ENCODE measurements around the gene LZTS3. TPM values are rescaled to one million over a fixed set of nuclear protein-coding genes. Genes with fewer than 3 reads are reported as not detected.
A peak's percentile ranks its signal among the peaks of the same experiment; 100 is the strongest.
"Not testable (repeated sequence)": the region's sequence is repeated elsewhere in the genome, so short reads cannot be mapped to it uniquely, and the experiment has no call there.

LZTS3 gene
- total RNA-seq, 2 donors from 2014 or later, result 3.1 to 3.5 TPM

GRCh38 chr20:3183896-3184612 lies 10.7 kb upstream of the LZTS3 start:
- Mint-ChIP-seq H3K4me1 (ENCODE audit: low read depth) (peaks cover under 1% of the 10 kb centered on the region), H3K9me3 (no peaks in the 10 kb centered on the region), H3K27me3 (ENCODE audit: low read depth) (no peaks in the 10 kb centered on the region), H3K27ac (no peak overlapping the region), H3K4me3 (no peak overlapping the region), H3K36me3 (ENCODE audit: insufficient read depth in 2 of 2) (no peaks in the 10 kb centered on the region)
- no peak for DNase-seq
- ATAC-seq (replicated peaks in 1 of 2), result no peak

DNA sequence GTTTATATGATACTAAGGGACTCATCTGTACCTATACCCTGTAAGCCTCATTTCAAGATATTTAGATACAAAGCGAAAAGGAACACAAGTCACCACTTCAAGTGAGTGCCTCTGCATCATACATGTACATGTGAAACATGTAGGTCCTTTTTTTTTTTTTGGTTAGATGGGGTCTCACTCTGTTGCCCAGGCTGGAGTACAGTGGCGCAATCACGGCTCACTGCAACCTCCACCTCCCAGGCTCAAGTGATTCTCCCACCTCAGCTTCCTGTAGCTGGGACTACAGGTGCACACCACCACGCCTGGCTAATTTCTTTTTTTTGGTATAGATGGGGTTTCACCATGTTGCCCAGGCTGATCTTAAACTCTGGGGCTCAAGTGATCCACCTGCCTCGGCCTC lies 9.1 kb upstream of the LZTS3 start:
- not testable (repeated sequence) for H3K4me3 Mint-ChIP-seq; ATAC-seq (replicated peaks in 1 of 2); H3K36me3 Mint-ChIP-seq (ENCODE audit: insufficient read depth in 2 of 2); H3K27me3 Mint-ChIP-seq (ENCODE audit: low read depth); DNase-seq; H3K9me3 Mint-ChIP-seq; H3K27ac Mint-ChIP-seq; H3K4me1 Mint-ChIP-seq (ENCODE audit: low read depth)

GRCh38 chr20:3181270-3181669 lies 7.9 kb upstream of the LZTS3 start:
- Mint-ChIP-seq H3K9me3 (no peaks in the 10 kb centered on the region), H3K27ac (no peak overlapping the region), H3K36me3 (ENCODE audit: insufficient read depth in 2 of 2) (no peaks in the 10 kb centered on the region), H3K4me3 (no peak overlapping the region), H3K4me1 (ENCODE audit: low read depth) (no peaks in the 10 kb centered on the region), H3K27me3 (ENCODE audit: low read depth) (no peaks in the 10 kb centered on the region)
- ATAC-seq (replicated peaks in 1 of 2) (no peak), DNase-seq (no peak)

GRCh38 chr20:3180319-3180718 lies 7.0 kb upstream of the LZTS3 start:
- no peak overlapping the region for H3K27ac Mint-ChIP-seq
- DNase-seq, result no peak
- no peak for ATAC-seq (replicated peaks in 1 of 2)
- no peaks in the 10 kb centered on the region for H3K4me1 Mint-ChIP-seq (ENCODE audit: low read depth)
- no peaks in the 10 kb centered on the region for H3K36me3 Mint-ChIP-seq (ENCODE audit: insufficient read depth in 2 of 2)
- H3K27me3 Mint-ChIP-seq (ENCODE audit: low read depth), result peaks cover 4% of the 10 kb centered on the region
- no peak overlapping the region for H3K4me3 Mint-ChIP-seq
- no peaks in the 10 kb centered on the region for H3K9me3 Mint-ChIP-seq

DNA sequence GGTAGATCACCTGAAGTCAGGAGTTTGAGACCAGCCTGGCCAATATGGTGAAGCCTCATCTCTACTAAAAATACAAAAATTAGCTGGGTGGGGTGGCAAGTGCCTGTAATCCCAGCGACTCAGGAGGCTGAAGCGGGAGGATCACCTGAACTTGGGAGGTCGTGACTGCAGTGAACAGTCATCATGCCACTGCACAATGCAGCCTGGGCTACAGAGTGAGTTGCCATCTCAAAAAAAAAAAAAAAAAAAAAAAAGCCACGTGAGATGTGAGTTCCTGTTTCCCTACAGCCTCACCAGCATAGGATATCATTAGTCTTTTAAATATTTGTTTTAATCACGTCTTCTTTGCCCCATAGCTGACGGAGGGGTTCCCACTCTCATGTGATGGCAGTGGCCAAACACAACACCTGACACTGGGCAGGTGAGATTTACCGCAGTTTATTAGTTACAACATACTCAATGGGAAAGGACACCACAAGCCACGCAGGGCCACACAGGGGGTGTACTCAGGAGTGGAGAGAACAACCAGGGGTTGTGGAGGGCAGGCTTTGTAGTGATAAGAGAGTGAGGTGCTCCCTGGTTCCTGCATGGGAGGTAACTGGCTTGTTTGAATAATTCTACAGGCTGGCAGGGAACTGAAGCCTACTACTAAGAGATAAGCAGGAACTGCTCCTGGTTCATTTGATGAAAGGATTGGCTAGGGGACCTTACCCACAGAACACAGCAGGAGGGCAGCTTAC lies 4.6 kb upstream of the LZTS3 start:
- peaks cover 14% of the 10 kb centered on the region for H3K27me3 Mint-ChIP-seq (ENCODE audit: low read depth)
- H3K9me3 Mint-ChIP-seq, result no peaks in the 10 kb centered on the region
- no peak overlapping the region for H3K4me3 Mint-ChIP-seq
- no peaks in the 10 kb centered on the region for H3K4me1 Mint-ChIP-seq (ENCODE audit: low read depth)
- ATAC-seq (replicated peaks in 1 of 2), result no peak
- no peaks in the 10 kb centered on the region for H3K36me3 Mint-ChIP-seq (ENCODE audit: insufficient read depth in 2 of 2)
- H3K27ac Mint-ChIP-seq, result no peak overlapping the region
- DNase-seq, result no peak

DNA sequence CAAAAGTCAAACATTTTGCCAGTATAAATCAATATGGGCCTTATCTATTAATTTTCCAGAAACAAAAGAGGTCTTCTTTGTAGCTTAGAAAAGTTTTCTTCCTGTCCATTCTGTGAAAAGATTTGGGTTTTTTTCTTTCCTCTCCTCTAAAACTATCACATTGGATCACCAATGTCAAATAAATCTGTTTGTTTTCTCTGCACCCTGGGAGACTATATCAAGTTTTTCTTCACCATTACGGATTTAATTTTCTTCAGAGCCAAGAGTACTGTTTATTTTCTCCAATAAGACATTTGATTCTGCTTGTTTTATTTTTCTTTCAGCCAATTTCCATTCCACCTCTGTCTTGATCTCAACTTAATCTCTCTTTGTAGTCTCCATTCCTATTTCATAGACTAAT lies 1.9 kb upstream of the LZTS3 start:
- H3K27ac Mint-ChIP-seq, result no peak overlapping the region
- no peak for DNase-seq
- no peak for ATAC-seq (replicated peaks in 1 of 2)
- H3K27me3 Mint-ChIP-seq (ENCODE audit: low read depth), result peaks cover 24% of the 10 kb centered on the region
- H3K4me3 Mint-ChIP-seq, result peak overlapping the region in 1 of 2 donors; percentile 91
- H3K4me1 Mint-ChIP-seq (ENCODE audit: low read depth), result peaks cover 5% of the 10 kb centered on the region
- H3K36me3 Mint-ChIP-seq (ENCODE audit: insufficient read depth in 2 of 2), result no peaks in the 10 kb centered on the region
- H3K9me3 Mint-ChIP-seq, result no peaks in the 10 kb centered on the region

DNA sequence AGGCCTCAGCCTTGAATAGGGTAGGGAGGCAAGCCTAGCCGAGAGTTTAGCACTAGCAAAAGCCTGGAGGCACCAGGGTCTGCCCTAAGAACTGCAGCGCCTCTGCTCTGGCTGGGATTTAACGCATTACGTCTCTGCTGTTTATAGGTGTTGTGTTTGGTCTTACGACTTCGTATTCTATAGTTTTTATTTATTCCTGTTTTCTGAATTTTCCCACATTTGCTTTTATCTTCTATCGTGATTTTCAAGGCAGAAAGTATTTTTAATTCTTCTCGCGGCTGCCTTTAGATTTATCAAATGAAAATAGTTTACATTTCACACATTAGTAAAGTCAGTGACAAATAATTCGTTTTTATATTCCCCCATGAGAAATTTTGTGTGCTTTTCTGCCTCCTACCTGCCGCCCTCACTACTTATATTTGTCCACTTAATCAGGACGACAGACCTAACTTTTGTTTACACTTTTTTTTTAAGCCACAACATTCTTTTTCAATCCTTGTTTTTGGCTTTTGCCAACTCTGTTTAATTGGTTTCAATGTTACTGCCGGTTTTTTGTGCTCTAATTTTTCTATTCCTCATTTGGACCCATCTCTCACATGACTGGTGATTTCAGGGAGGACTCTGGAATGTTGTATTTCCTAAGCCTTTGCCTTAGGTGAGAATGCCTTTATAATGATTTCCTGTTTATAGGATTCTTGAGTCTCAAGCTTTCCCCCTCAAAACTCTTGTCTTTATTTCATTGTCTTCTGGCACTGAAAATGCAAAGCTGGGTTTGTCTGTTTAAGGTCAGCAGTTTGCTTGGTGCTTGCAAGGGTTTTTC lies 1.3 kb upstream of the LZTS3 start:
- H3K4me3 Mint-ChIP-seq, result peak overlapping the region; percentile 91 to 92
- no peaks in the 10 kb centered on the region for H3K36me3 Mint-ChIP-seq (ENCODE audit: insufficient read depth in 2 of 2)
- no peak overlapping the region for H3K27ac Mint-ChIP-seq
- H3K4me1 Mint-ChIP-seq (ENCODE audit: low read depth), result peaks cover 5% of the 10 kb centered on the region
- ATAC-seq (replicated peaks in 1 of 2) (no peak), DNase-seq (no peak)
- no peaks in the 10 kb centered on the region for H3K9me3 Mint-ChIP-seq
- peaks cover 25% of the 10 kb centered on the region for H3K27me3 Mint-ChIP-seq (ENCODE audit: low read depth)

- ATAC-seq (replicated peaks in 1 of 2), result peak; percentile 93
- Mint-ChIP-seq H3K27ac (no peak overlapping the region), H3K36me3 (ENCODE audit: insufficient read depth in 2 of 2) (no peaks in the 10 kb centered on the region), H3K27me3 (ENCODE audit: low read depth) (peaks cover 33% of the 10 kb centered on the region), H3K4me3 (peak overlapping the region; percentile 91 to 92), H3K4me1 (ENCODE audit: low read depth) (peaks cover 5% of the 10 kb centered on the region), H3K9me3 (no peaks in the 10 kb centered on the region)
- peak; percentile 93 to 95 for DNase-seq
These were observed 477 bp upstream of the LZTS3 start for GRCh38 chr20:3173610-3174441.

DNA sequence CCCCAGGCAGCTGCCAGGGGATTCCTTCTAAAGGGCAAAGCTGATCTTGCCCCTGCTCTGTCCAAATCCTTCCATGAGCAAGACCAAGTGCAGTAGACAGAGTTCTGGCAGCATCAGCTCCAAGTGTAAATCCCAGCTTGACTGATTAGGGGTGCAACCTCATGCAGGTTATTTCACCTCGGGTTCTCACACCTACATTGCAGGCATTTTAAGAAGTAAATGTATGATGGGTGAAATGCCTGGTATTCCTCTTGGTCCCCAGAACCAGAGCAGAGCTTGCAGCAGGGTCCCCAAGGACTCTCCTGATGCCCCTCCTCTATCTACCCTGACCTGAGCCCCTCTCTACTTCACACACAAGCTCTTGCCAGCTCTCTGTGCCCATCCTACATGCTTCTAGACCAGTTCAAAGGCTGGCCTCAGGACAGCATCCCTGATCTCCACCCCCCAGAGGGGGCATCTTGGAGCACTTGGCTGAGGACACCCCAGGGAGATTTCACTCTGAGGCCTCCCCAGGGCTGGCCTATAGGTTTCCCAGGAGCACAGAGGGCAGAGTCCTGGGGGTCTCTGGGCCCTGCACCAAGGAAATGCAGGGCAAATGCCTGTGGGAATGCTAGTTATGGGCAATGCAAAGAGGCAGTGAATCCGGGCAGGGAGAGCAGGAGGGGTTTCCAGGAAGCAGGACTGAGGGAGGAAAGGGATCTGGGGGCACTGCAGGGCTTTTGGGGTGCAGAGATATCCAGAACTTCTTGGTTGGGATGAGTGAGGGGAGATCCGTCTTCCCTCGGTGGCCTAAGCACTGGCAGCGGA lies 1.0 kb downstream of the LZTS3 start:
- Mint-ChIP-seq H3K27ac (no peak overlapping the region), H3K9me3 (no peaks in the 10 kb centered on the region), H3K4me3 (peak overlapping the region; percentile 78 to 88), H3K36me3 (ENCODE audit: insufficient read depth in 2 of 2) (no peaks in the 10 kb centered on the region), H3K4me1 (ENCODE audit: low read depth) (peaks cover 5% of the 10 kb centered on the region), H3K27me3 (ENCODE audit: low read depth) (peaks cover 39% of the 10 kb centered on the region)
- no peak for ATAC-seq (replicated peaks in 1 of 2)
- DNase-seq, result no peak

- Mint-ChIP-seq H3K36me3 (ENCODE audit: insufficient read depth in 2 of 2) (no peaks in the 10 kb centered on the region), H3K27ac (no peak overlapping the region), H3K27me3 (ENCODE audit: low read depth) (peaks cover 39% of the 10 kb centered on the region), H3K9me3 (no peaks in the 10 kb centered on the region), H3K4me3 (peak overlapping the region in 1 of 2 donors; percentile 23), H3K4me1 (ENCODE audit: low read depth) (peaks cover 5% of the 10 kb centered on the region)
- ATAC-seq (replicated peaks in 1 of 2), result no peak
- DNase-seq, result no peak
These were observed 1.8 kb downstream of the LZTS3 start for GRCh38 chr20:3171391-3172125.

DNA sequence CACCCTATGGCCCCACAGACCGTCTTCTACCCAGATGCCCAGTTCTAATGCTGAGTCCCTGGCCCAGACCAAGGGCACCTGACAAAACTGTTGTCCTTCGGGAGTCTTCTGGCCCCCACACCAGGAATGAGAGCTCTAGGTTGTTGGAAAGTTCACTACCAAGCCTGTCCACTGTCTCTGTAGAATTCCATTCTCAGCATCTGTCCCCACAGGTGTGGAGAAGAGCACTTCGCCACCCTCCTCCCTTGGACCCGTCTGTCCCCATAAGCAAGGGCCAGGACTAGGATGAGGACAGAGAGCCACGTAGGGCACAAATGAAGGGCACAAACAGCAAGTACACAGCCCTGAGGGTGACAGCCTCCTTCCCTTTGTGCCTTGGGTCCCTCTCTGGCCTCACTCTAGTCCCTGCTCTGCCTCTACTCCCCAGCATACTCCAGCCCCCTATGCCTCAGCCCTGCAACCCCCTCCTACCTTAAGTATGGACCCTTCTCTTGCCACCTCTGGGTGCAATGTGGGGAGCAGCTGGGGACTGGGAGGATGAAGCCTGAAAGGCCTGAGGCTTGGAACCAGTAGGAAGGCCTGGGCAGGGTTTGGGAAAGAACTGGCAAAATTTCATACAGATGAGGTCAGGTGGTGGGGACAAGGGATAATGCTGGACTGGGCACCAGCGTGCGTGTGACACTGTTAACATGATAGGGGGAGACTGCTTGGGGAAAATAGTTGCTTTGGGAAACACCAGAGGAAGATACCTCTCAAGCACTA lies 4.3 kb downstream of the LZTS3 start:
- no peak for DNase-seq
- peak overlapping the region; percentile 10 to 43 for H3K4me3 Mint-ChIP-seq
- no peak overlapping the region for H3K27ac Mint-ChIP-seq
- H3K36me3 Mint-ChIP-seq (ENCODE audit: insufficient read depth in 2 of 2), result no peaks in the 10 kb centered on the region
- no peaks in the 10 kb centered on the region for H3K9me3 Mint-ChIP-seq
- H3K4me1 Mint-ChIP-seq (ENCODE audit: low read depth), result peaks cover 5% of the 10 kb centered on the region
- peaks cover 25% of the 10 kb centered on the region for H3K27me3 Mint-ChIP-seq (ENCODE audit: low read depth)
- ATAC-seq (replicated peaks in 1 of 2), result no peak

Measured in activated T-cell treated with anti-CD3 and anti-CD28 coated beads, Interleukin-2, amount 50 U/mL, for 72 hours (primary cell).